HG02840 (cell line): ENCODE data around the gene SIGLEC8.
"Not testable (repeated sequence)": the region's sequence is repeated elsewhere in the genome, so short reads cannot be mapped to it uniquely, and the experiment has no call there.

Experiments
- ATAC-seq: cut with Tn5 transposase; IDR thresholded peaks from one replicate; pipeline ENCODE4 v1.9.1; 2021; ENCODE audit warnings: mild to moderate bottlenecking, moderate library complexity, moderate number of reproducible peaks; ENCODE audit not compliant: unreplicated experiment, low FRiP score

SIGLEC8 gene

GRCh38 chr19:51473009-51473707, 14.9 kb upstream of the SIGLEC8 start:
- no peak for ATAC-seq

- ATAC-seq, result no peak
Observed at GRCh38 chr19:51472607-51473006, 14.4 kb upstream of the SIGLEC8 start.

- ATAC-seq, result no peak
Observed at GRCh38 chr19:51471527-51471926, 13.3 kb upstream of the SIGLEC8 start.

GRCh38 chr19:51470966-51471365, 12.7 kb upstream of the SIGLEC8 start:
- no peak for ATAC-seq

- no peak for ATAC-seq
Observed at GRCh38 chr19:51469629-51470028, 11.4 kb upstream of the SIGLEC8 start.

GRCh38 chr19:51469162-51469561, 10.9 kb upstream of the SIGLEC8 start:
- ATAC-seq, result no peak

- no peak for ATAC-seq
Observed at GRCh38 chr19:51468545-51468920, 10.3 kb upstream of the SIGLEC8 start.

- ATAC-seq, result no peak
Observed at GRCh38 chr19:51467864-51468544, 9.8 kb upstream of the SIGLEC8 start.

GRCh38 chr19:51466723-51467122, 8.5 kb upstream of the SIGLEC8 start:
- no peak for ATAC-seq

GRCh38 chr19:51463976-51464581, 5.8 kb upstream of the SIGLEC8 start:
- ATAC-seq, result not testable (repeated sequence)

- ATAC-seq, result no peak
Observed at GRCh38 chr19:51462681-51463080, 4.4 kb upstream of the SIGLEC8 start.

GRCh38 chr19:51462276-51462675, 4.0 kb upstream of the SIGLEC8 start:
- ATAC-seq, result no peak

GRCh38 chr19:51461723-51462161, 3.5 kb upstream of the SIGLEC8 start:
- ATAC-seq, result no peak

- no peak for ATAC-seq
Observed at GRCh38 chr19:51460164-51460992, 2.1 kb upstream of the SIGLEC8 start.

- no peak for ATAC-seq
Observed at GRCh38 chr19:51458899-51459505, 748 bp upstream of the SIGLEC8 start.

- no peak for ATAC-seq
Observed at GRCh38 chr19:51457351-51458013, 772 bp downstream of the SIGLEC8 start.

GRCh38 chr19:51456541-51457290, 1.5 kb downstream of the SIGLEC8 start:
- no peak for ATAC-seq

GRCh38 chr19:51450730-51451307, 7.4 kb downstream of the SIGLEC8 start:
- no peak for ATAC-seq
